GM19035 (cell line): Measurements from ENCODE around the gene ARHGEF10L.
"Not testable (repeated sequence)": the region's sequence is repeated elsewhere in the genome, so short reads cannot be mapped to it uniquely, and the experiment has no call there.

Source experiments
- ATAC-seq: cut with Tn5 transposase; IDR thresholded peaks from one replicate; pipeline ENCODE4 v1.9.1; 2021; ENCODE audit not compliant: unreplicated experiment

The ARHGEF10L gene

GRCh38 chr1:17733661-17734060, 194.2 kb downstream of the ARHGEF10L start:
- no peak for ATAC-seq

GRCh38 chr1:17734609-17735008, 195.1 kb downstream of the ARHGEF10L start:
- ATAC-seq = no peak

- no peak for ATAC-seq
These were observed 195.8 kb downstream of the ARHGEF10L start for GRCh38 chr1:17735348-17735747.

DNA sequence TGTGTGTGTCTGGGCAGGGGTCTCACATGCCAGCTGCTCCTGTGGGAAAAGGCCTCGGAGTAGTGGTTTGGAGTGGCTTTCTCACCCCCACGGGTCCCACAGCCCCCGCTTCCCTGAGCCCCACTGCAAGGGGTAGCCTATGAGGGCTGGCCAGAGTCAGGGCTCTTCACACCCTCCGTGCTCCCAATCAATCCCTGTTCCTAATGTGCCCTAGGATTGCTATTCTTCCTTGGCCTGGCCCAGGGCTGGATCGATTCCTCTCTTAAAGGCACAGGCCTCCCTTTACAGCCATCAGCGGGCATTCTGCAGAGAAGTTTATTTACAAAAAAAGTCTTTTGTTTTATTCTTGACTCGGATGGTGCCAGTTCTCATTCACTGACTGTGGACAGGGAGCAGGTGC, 196.3 kb downstream of the ARHGEF10L start:
- ATAC-seq = no peak

DNA sequence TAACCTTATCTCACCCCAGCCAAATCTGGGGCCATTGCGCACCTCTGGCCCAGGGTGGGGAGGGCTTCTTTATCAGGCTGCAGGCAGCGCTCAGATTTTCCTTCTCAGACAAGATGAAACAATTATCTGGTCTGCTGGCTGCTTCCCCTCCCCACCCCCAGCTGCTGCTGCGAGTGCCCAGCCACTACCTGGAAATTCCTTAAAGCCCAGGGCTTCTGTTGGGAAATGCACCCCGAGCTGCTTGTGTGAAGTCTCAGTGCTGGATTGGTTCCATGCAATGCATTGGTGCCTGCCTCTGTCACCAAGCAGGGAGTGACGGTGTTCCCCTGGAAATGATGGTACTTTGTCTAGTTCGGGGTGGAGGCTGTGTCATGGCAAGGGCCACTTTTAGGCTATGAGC, 197.1 kb downstream of the ARHGEF10L start:
- no peak for ATAC-seq

DNA sequence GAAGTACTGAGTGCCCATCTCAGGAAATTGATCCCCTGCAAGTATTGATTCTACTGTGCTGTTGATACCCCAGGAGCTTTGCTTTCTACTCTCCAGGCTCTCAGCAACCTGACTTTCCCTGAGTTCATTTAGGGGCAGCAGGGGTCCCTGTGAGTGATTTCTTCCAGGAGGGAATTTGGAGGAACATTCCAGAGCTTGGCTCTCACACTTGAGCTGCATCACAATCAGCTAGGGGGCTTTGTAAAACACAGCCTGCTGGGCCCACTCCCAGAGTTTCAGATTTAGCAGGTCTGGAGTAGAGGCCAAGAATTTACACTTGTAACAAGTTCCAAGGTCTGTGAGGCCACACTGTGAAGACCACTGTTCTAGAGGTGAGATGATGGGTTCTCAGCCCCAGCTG, 199.6 kb downstream of the ARHGEF10L start:
- ATAC-seq = no peak

GRCh38 chr1:17741052-17741451, 201.6 kb downstream of the ARHGEF10L start:
- no peak for ATAC-seq

GRCh38 chr1:17742583-17742982, 203.1 kb downstream of the ARHGEF10L start:
- no peak for ATAC-seq

- ATAC-seq = no peak
These were observed 203.6 kb downstream of the ARHGEF10L start for GRCh38 chr1:17743008-17743647.

DNA sequence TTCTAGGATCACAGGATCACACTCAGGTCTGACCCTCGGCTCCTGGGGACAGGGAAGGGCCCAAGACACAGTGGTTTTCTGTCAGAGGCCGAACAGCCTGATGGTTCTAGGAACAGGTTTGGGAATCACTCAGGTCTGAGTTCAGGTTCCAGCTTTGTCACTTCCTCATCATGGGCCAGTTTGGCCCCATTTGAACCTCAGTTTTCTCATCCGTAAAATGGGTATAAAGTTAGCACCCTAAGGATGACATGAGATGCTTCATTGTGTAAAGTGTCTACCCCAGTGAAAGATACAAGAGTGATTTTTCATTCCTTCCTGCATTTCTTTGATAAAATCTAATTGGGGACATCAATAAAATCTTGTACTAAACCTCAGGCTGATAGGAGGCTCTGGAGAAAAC, 204.4 kb downstream of the ARHGEF10L start:
- ATAC-seq = no peak

DNA sequence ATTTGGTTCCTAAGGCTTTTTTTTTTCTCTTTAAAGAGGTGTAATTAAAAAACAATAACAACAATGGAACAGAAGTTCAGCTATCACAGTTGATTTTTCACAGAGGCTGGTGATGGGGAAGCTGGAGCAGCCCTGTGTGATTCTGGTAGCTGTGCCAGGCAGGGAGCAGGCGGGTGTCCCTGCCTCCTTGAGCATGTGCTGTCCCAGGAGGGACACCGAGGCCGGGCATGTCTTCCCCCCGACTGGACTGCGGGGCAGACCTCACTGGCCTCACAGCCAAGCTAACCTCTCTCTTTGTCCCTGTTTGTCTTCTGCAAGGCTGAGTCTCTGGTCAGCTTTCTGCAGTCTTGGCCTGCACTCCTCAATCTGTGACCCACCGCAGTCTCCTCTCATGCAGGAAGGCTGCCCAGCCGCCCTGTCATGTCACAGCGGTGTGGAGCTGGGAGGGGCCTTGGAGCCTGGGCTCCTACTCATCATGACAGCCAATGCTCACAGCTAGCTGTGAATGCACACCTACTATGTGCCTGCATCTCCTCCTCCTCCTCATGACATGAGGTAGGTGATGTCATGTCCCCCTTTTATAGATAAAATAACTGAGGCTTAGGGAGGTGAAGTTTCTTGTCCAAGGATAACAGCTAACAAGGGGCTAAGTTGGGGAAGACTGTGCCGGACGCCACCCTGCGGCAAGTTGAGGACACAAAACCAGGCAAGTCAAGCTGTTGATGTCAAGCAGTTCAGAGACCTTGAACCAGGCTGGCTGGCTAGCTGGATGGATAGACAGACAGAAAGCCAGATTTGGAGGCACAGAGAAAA, 205.4 kb downstream of the ARHGEF10L start:
- no peak for ATAC-seq

- no peak for ATAC-seq
These were observed 206.0 kb downstream of the ARHGEF10L start for GRCh38 chr1:17745479-17745955.

DNA sequence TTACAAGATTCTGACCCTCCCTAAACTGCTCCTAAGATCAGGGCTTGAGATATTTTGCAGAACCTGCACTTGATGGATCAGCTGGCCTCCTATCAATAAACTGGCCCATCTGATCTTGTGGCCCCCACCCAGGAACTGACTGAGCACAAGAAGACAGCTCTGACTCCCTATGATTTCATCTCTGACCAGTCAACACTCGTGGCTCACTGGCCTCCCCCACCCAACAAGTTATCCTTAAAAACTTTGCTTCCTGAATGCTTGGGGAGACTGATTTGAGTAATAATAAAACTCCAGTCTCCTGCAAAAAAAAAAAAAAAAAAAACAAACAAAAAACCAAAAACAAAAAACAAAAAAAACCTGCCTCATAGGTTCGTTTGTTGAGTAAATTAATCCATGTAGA, 206.8 kb downstream of the ARHGEF10L start:
- ATAC-seq = not testable (repeated sequence)

- no peak for ATAC-seq
These were observed 207.4 kb downstream of the ARHGEF10L start for GRCh38 chr1:17746920-17747319.
